Kidney (tissue), 14 donors: ENCODE measurements around the gene TMEM121. TPM values are rescaled to one million over a fixed set of nuclear protein-coding genes. Genes with fewer than 3 reads are reported as not detected.
A peak's percentile ranks its signal among the peaks of the same experiment; 100 is the strongest.

Source experiments
- DNase-seq, 5 donors: peaks; one replicate each; pipeline ENCODE4 v3.0.0-alpha.2; 2013 to 2020
- FAIRE-seq: peaks from 2 replicates; lab custom pipeline; 2012; peaks lifted over from hg19 to GRCh38; lab: Jason Lieb, UNC
- H3K27ac ChIP-seq, 2 donors: one replicate each; pipeline ENCODE4 v1.7.0; 2013; ENCODE audit warnings: low read depth in 2 of 2, low read length in 2 of 2, inconsistent platforms in 1 of 2
- H3K27me3 ChIP-seq: one replicate; pipeline ENCODE4 v1.7.1; 2013; ENCODE audit warnings: low read length, inconsistent platforms; ENCODE audit not compliant: control insufficient read depth, insufficient read depth
- H3K36me3 ChIP-seq, 3 donors: one replicate each; pipeline versions ENCODE4 v1.7.0 to v1.7.1; 2013; ENCODE audit warnings: low read length in 3 of 3, control low read depth in 1 of 3, inconsistent platforms in 1 of 3; ENCODE audit not compliant: insufficient read depth in 3 of 3, control insufficient read depth in 2 of 3
- H3K4me1 ChIP-seq, 3 donors: one replicate each; pipeline versions ENCODE4 v1.7.0 to v1.7.1; 2013; ENCODE audit warnings: low read length in 3 of 3, inconsistent platforms in 1 of 3, low read depth in 1 of 3; ENCODE audit not compliant: control insufficient read depth in 2 of 3, insufficient read depth in 2 of 3
- H3K4me3 ChIP-seq, 3 donors: one replicate each; pipeline versions ENCODE4 v1.7.0 to v1.8.1; 2013; ENCODE audit warnings: low read length in 3 of 3, control low read depth in 1 of 3, inconsistent platforms in 1 of 3
- H3K9ac ChIP-seq, 3 donors: one replicate each; pipeline versions ENCODE4 v1.7.0 to v1.7.1; 2013; ENCODE audit warnings: low read length in 3 of 3, control low read depth in 1 of 3, inconsistent platforms in 1 of 3
- H3K9me3 ChIP-seq, 3 donors: one replicate each; pipeline versions ENCODE4 v1.7.0 to v1.7.1; 2013; ENCODE audit warnings: low read length in 3 of 3, control low read depth in 1 of 3, inconsistent platforms in 1 of 3; ENCODE audit not compliant: control insufficient read depth in 2 of 3, insufficient read depth in 1 of 3
- CTCF ChIP-seq: IDR thresholded peaks from 3 replicates; pipeline ENCODE4 v1.5.1; 2012; ENCODE audit warnings: mild to moderate bottlenecking, moderate library complexity, borderline replicate concordance; ENCODE audit not compliant: insufficient read depth; ENCODE audit errors: extremely low read depth
- intact Hi-C: fragments of 100-400 bp; cut with DNase I; formaldehyde crosslinking; loops from one replicate; pipeline ENCODE4 v1.11.1; 2022
- polyA plus RNA-seq: library from polyadenylated mRNA; stranded (reverse); fragments of 350-450 nt; fragmentation: Illumina TruSeq; extraction: RNeasy Lipid Tissue Mini Kit (QIAGEN cat#74804); gene quantifications from one replicate; pipeline ENCODE4 v1.2.3, GENCODE V29; 2014; ENCODE audit warnings: low read depth, low replicate concordance; ENCODE audit not compliant: insufficient read depth
- total RNA-seq: library from RNA; stranded (reverse); fragmentation: NEBNext Ultra II Directional; extraction: Animal tissue kit (Norgen Biotek cat#: 25700); gene quantifications from one replicate; pipeline ENCODE4 v1.2.1, GENCODE V29; 2021
- donor health status: control.
- donor health status: control.
- donor health status: control.
- donor health status: control.
- donor health status: control.
- donor health status: DM: yes; HTN: yes; CAD: no.
- donor health status: Normal renal cell carcinoma (clear cell type).

TMEM121 gene
- total and polyA plus RNA-seq, 2 donors from 2014 or later, result 3.1 to 4.1 TPM

GRCh38 chr14:105526776-105527380 lies 495 bp downstream of the TMEM121 start:
- DNase-seq, result peak in 3 of 5 donors; percentile 29 to 81 (median 80)
- H3K4me3 ChIP-seq, result peak overlapping the region in 2 of 3 donors; percentile 18 to 46
- peaks cover 0 to 15% (median 0%) of the 10 kb centered on the region in 3 donors for H3K4me1 ChIP-seq
- no peak overlapping the region for H3K27ac ChIP-seq
- no peaks in the 10 kb centered on the region for H3K36me3 ChIP-seq
- TF ChIP-seq CTCF, result no peak
- intact Hi-C loops, result no loop called here
- H3K27me3 ChIP-seq, result no peaks in the 10 kb centered on the region
- H3K9me3 ChIP-seq, result no peaks in the 10 kb centered on the region
- no peak for FAIRE-seq
- peak overlapping the region in 1 of 3 donors; percentile 3 for H3K9ac ChIP-seq

GRCh38 chr14:105527381-105527825 lies 1.0 kb downstream of the TMEM121 start:
- Histone ChIP-seq H3K36me3 (no peaks in the 10 kb centered on the region), H3K27me3 (no peaks in the 10 kb centered on the region), H3K9ac (peak overlapping the region in 1 of 3 donors; percentile 3), H3K4me3 (peak overlapping the region in 1 of 3 donors; percentile 46), H3K9me3 (no peaks in the 10 kb centered on the region), H3K4me1 (peaks cover 0 to 15% (median 0%) of the 10 kb centered on the region in 3 donors), H3K27ac (no peak overlapping the region)
- peak; percentile 46 to 85 (median 58) for DNase-seq
- intact Hi-C loops, result no loop called here
- no peak for FAIRE-seq
- TF ChIP-seq CTCF, result no peak

GRCh38 chr14:105527826-105528585 lies 1.6 kb downstream of the TMEM121 start:
- Histone ChIP-seq H3K9ac (peak overlapping the region in 1 of 3 donors; percentile 19), H3K9me3 (no peaks in the 10 kb centered on the region), H3K4me3 (peak overlapping the region in 2 of 3 donors; percentile 3 to 55), H3K27me3 (no peaks in the 10 kb centered on the region), H3K36me3 (no peaks in the 10 kb centered on the region), H3K4me1 (peaks cover 0 to 15% (median 0%) of the 10 kb centered on the region in 3 donors), H3K27ac (no peak overlapping the region)
- peak; percentile 94 for TF ChIP-seq CTCF
- DNase-seq (peak; percentile 81 to 90 (median 85)), FAIRE-seq (no peak)
- intact Hi-C loops, result no loop called here
